C4-2B (cell line): Measurements from ENCODE around the gene GP2.

Experiments
- ZFX ChIP-seq: fragments of 450-650 bp; IDR thresholded peaks from 2 replicates; pipeline ENCODE4 v1.6.1; 2017
- TF ChIP-seq, protein P1 (sequence below): fragments of 450-650 bp; conservative IDR thresholded peaks from 2 replicates; pipeline ENCODE4 v1.5.1; 2017; ENCODE audit warnings: mild to moderate bottlenecking

DNA sequence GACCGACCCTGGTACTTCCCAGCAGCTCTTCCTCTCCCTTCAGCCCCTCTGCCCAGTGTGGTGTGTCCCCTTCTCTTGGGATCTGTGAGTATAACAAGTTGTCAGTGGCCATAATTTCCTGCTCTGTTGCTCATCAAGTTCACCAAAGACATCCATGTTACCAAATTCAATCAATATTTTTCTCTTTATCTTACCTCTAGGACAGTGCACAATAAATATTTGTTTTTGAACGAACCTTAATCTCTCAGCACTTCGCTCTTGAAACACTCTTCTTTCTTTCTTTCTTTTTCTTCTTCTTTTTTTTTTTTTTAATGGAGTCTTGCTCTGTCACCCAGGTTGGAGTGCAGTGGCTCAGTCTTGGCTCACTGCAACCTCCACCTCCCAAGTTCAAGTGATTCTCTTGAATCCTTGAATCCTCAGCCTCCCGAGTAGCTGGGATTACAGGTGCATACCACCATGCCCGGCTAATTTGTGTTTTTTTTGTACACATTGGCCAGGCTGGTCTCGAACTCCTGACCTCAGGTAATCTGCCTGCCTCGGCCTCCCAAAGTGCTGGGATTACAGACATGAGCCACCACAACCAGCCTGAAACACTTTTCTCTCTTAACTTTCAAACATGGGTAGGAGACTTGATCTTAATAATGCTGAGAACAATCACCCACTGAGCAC lies 27.9 kb upstream of the GP2 start:
- TF ChIP-seq, protein P1, sequence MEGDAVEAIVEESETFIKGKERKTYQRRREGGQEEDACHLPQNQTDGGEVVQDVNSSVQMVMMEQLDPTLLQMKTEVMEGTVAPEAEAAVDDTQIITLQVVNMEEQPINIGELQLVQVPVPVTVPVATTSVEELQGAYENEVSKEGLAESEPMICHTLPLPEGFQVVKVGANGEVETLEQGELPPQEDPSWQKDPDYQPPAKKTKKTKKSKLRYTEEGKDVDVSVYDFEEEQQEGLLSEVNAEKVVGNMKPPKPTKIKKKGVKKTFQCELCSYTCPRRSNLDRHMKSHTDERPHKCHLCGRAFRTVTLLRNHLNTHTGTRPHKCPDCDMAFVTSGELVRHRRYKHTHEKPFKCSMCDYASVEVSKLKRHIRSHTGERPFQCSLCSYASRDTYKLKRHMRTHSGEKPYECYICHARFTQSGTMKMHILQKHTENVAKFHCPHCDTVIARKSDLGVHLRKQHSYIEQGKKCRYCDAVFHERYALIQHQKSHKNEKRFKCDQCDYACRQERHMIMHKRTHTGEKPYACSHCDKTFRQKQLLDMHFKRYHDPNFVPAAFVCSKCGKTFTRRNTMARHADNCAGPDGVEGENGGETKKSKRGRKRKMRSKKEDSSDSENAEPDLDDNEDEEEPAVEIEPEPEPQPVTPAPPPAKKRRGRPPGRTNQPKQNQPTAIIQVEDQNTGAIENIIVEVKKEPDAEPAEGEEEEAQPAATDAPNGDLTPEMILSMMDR, result no peak
- TF ChIP-seq ZFX, result no peak
